Vagina (tissue), 2 donors: ENCODE results near the gene HYDIN.

ENCODE experiments used
- CTCF ChIP-seq, 3 experiments: fragments of 450-650 bp in 2 of 3; fragments of 200-600 bp in 1 of 3; sonication (generic) in 1 of 3; IDR thresholded peaks; one replicate each; pipeline ENCODE4 v1.5.1; 2017 to 2019; ENCODE audit warnings: antibody characterized with exemption in 3 of 3, mild to moderate bottlenecking in 2 of 3, moderate library complexity in 2 of 3
- POLR2AphosphoS5 ChIP-seq, 2 donors: sonication (generic); formaldehyde crosslinking; IDR thresholded peaks; one replicate each; pipeline ENCODE4 v1.9.0; 2017; ENCODE audit warnings: antibody characterized with exemption in 2 of 2, mild to moderate bottlenecking in 2 of 2, low read depth in 1 of 2; ENCODE audit not compliant: insufficient read depth in 1 of 2

- TF ChIP-seq CTCF (IDR thresholded peaks at IDR 0.05) (no peak), POLR2AphosphoS5 (IDR thresholded peaks at IDR 0.05; ENCODE audit: insufficient read depth in 1 of 2, low read depth in 1 of 2) (no peak)
Measured at GRCh38 chr16:71185347-71185746, 45.2 kb downstream of the HYDIN start.
